ENCODE measurements around the gene CALD1.

CALD1 gene

GRCh38 chr7:134927723-134928122 is 148.3 kb downstream of the CALD1 start:
- no peak for DNase-seq (ENCODE audit: low read depth)

DNA sequence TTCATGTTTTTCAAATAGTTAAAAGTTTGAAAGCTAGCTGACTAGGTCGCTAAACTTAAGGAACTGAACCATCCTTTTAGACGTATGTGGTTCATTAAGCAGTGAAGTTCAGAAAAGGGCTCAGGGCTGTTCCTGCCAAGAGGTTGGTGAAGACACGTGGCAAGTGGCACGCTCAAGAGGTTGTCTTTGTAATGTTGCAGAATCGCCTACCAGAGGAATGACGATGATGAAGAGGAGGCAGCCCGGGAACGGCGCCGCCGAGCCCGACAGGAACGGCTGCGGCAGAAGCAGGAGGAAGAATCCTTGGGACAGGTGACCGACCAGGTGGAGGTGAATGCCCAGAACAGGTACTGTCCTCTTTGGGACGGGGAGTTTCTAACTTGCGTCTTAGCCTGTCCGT is 149.1 kb downstream of the CALD1 start:
- DNase-seq (ENCODE audit: low read depth): no peak

DNA sequence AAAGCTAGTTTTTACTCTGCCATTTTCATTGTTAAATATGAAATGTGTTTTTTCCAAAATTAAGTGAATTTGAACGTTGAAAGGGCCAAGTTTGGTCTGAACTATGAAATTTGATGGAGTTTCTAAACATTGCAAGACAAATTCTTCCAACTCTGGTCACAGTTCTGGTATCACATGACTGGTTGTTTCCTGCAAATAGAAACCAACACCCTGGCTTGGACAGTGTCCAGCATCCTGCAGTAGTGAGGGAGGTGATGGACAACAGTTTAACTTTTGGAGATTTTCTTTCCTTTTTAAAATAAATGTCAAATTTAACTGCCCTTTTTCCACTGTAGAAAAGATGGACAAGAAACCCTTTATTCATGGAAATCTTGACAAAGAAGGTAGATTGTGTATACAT is 152.1 kb downstream of the CALD1 start:
- DNase-seq (ENCODE audit: low read depth): no peak

DNA sequence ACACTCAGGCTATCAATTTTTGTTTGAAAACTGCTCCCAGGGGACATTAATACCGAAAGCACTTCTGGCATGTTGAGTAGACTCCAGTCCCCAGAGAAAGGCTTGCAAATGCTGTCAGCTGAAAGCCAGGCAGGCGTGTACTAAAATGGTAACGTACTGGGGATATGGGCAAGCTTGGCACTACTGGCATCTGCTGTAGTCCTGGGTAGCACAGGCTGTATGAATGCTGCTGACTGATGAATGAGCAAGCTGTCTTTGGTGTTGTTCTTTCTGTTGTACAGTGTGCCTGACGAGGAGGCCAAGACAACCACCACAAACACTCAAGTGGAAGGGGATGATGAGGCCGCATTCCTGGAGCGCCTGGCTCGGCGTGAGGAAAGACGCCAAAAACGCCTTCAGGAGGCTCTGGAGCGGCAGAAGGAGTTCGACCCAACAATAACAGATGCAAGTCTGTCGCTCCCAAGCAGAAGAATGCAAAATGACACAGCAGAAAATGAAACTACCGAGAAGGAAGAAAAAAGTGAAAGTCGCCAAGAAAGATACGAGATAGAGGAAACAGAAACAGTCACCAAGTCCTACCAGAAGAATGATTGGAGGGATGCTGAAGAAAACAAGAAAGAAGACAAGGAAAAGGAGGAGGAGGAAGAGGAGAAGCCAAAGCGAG is 153.4 kb downstream of the CALD1 start:
- DNase-seq (ENCODE audit: low read depth): no peak

DNA sequence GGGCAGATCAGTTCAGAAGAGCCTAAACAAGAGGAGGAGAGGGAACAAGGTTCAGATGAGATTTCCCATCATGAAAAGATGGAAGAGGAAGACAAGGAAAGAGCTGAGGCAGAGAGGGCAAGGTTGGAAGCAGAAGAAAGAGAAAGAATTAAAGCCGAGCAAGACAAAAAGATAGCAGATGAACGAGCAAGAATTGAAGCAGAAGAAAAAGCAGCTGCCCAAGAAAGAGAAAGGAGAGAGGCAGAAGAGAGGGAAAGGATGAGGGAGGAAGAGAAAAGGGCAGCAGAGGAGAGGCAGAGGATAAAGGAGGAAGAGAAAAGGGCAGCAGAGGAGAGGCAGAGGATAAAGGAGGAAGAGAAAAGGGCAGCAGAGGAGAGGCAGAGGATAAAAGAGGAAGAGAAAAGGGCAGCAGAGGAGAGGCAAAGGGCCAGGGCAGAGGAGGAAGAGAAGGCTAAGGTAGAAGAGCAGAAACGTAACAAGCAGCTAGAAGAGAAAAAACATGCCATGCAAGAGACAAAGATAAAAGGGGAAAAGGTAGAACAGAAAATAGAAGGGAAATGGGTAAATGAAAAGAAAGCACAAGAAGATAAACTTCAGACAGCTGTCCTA is 154.1 kb downstream of the CALD1 start:
- no peak for DNase-seq (ENCODE audit: low read depth)

DNA sequence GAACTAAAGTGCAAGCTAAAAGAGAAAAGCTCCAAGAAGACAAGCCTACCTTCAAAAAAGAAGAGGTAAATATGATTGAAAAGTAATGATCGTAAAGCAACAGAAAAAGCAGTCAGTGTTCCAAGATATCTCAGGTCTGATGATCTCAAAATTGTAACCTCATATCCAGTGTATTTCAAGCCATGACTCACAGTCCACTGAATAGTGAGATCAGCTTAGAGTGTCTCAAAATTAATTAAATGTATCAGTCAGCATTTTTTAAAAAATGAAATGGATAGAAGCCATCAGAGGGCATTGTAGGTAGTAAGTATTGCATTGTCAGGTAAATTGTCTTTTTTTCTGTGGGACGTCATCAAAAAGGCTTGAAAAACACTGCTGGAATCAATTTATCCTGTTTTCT is 156.3 kb downstream of the CALD1 start:
- DNase-seq (ENCODE audit: low read depth): no peak

GRCh38 chr7:134936893-134937510 is 157.6 kb downstream of the CALD1 start:
- no peak for DNase-seq (ENCODE audit: low read depth)

GRCh38 chr7:134938141-134938540 is 158.7 kb downstream of the CALD1 start:
- no peak for DNase-seq (ENCODE audit: low read depth)

DNA sequence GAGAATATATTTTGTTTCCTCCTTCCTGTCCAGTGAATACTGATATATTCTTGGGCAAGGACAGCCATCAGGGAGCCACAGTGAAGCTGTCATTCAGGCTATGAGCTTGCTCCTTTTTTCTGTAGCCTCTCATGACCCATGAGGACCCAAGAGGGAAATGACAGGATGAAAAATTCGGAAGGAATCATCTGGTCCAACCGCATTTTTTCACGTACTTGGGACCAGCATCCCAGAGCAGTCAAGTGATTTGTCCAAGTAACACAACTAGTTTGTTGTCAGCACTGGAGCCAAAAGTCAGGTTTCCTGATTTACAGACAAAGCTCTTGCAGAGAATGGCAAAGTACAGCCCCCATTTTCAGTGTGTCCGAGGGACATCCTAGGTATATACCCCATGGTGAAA is 159.7 kb downstream of the CALD1 start:
- DNase-seq (ENCODE audit: low read depth): no peak

DNA sequence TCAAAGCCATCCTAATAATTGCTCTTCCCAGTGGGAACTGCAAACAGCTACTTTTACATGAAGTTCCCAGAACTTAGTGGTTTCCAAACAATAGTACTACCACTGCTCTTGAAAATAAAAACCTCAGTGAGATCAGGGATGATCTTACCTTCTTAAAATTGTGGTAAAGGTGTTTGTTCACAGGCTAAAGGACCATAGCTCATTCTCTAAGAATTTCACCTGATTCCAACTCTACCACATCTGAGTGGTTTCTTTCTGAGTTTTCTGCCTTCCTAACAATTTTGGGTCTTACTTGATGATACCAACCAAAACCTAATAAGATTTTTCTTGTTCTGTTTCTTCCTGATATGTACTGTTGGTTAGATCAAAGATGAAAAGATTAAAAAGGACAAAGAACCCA is 161.3 kb downstream of the CALD1 start:
- no peak for DNase-seq (ENCODE audit: low read depth)

DNA sequence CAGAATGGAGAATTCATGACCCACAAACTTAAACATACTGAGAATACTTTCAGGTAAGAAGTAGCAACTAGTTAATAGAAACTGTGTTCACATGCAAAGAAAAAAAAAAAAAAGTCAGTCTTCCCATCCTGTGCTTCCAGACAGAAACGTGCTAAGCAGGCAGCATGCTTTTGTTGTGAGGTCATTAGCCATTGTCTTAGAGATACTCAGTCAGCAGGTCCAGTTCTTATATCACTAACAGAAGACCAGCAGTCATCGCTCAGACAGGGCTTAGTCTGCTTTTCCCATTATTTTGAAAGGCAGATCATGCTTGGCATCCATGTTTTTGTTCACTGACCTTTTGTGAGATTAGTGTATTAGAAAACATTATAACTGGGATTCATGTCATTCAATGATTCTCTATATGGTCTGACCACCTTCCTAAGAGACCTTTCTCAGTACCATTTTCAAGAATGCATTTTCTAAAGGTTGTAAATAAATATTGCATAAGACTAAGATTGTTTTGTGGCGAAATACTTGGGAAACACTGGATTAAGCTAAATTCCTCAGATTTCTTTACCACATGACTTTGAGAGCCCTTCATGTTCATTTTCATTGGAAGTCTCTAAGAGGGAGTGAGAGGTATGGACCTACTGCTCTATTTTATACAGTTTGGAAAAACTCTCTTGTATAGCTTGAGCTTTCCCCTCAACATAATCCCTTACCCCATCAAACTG is 161.9 kb downstream of the CALD1 start:
- DNase-seq (ENCODE audit: low read depth): no peak

- no peak for DNase-seq (ENCODE audit: low read depth)
Observed at GRCh38 chr7:134941952-134942351, 162.5 kb downstream of the CALD1 start.

DNA sequence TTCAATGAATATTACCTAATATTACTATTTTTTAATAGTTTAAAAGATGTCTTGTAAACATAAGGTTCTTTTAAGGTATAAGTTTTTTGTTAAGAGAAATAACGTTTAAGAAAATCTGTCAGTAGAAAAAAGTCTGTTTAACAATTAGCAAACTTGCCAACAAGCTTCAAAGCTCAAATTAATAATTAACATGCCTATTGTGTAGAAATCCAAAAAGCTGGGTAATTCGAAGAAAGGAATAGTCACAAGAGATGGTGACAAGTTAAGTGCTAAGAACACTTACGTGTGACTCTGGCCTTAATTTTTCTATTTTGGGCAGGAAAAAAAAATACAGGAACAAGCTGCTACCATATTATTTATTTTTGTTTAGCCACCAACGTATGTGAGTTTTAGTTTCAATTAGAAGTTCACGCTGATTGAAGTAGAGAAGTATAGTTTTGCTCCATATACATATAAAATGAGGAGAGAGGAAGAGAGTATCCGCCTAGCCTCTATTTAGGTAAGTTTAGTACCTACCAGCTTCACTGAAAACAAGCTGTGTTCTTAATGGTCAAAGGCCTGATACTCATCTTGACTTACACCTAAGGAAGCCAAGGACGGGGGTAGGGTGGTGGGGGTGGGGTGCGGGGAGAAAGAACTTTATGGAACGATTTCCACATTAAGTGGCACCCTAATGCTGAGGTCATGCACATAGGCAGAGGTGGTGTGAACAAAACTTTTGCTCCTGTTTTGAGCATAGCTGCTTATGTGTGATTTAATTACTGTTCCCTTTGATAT is 163.4 kb downstream of the CALD1 start:
- DNase-seq (ENCODE audit: low read depth): no peak

DNA sequence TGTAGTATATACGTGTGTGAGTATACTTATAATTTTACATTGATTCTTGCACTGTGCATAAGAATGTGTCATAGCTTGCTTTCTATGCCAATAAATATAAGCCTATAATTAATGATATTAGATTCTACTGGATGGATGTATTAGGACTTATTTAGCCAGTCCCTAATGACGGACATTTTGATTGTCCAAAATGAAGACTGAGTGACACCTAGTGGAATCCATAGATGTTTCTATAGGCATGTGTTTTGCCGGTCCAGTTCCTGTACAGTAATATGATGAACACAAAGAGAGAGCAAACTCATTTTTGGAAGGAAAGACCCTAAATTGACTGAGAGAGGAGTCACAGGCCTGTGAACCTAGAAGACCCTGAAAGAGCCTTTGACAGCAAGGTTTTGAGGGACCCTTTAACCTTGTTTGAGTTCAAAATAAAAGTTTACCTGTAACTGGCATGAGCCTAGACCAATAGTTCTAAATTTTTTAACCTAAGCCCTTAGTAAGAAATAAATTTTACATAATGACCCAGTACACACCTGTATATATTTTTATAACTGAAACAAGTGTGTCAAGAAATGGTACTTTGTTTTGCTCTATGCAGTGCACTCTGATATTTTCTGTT is 164.5 kb downstream of the CALD1 start:
- no peak for DNase-seq (ENCODE audit: low read depth)

GRCh38 chr7:134945691-134946090 is 166.3 kb downstream of the CALD1 start:
- no peak for DNase-seq (ENCODE audit: low read depth)

GRCh38 chr7:134946260-134946659 is 166.8 kb downstream of the CALD1 start:
- no peak for DNase-seq (ENCODE audit: low read depth)

DNA sequence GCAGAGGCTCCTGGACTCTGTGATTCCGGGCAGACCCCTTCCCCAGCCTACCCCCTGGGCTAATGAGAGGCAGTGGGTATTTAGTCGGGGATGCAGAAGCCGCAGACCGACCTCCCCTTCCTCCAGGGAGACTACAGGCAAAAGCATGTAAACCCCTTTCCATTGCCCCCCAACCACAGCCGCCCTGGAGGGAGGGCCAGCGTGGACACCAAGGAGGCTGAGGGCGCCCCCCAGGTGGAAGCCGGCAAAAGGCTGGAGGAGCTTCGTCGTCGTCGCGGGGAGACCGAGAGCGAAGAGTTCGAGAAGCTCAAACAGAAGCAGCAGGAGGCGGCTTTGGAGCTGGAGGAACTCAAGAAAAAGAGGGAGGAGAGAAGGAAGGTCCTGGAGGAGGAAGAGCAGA is 167.9 kb downstream of the CALD1 start:
- DNase-seq (ENCODE audit: low read depth): no peak

DNA sequence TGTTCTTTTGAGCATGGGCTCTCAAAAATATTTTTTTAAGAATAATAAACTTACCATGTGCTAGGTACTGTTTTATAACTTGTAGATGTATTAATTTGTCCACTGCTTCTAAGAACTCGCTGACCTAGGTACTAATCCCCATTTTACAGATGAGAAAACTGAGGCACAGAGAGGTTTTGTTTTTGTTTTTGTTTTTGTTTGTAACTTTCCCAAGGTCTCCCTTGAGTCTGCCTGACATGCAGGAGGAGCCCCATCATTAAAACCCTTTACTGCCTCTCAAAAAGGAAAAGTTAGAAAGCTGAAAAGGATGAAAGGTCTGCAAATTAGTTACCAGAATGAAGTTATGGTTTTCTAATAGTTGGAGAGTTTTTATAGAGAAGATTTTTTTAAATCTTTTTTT is 168.4 kb downstream of the CALD1 start:
- no peak for DNase-seq (ENCODE audit: low read depth)

DNA sequence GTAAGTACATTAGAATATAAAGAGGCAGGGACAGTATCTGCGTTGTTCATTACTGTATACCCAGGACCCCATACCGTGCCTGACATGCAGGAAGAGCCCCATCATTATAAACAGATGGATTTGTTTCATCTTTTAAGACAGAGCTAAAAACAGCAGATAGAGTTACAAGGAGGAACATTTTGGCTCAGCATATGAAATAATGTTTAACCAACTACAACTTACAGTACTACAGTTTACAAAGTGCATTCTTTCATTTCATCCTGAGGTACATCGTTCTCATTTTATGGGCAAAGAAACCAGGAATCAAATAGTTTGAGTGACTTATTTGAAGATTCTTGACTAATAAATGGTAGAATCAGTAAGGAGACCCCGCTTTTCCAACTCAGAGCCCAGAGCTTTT is 168.8 kb downstream of the CALD1 start:
- no peak for DNase-seq (ENCODE audit: low read depth)

- no peak for DNase-seq (ENCODE audit: low read depth)
Observed at GRCh38 chr7:134948736-134949135, 169.3 kb downstream of the CALD1 start.

GRCh38 chr7:134949171-134949570 is 169.7 kb downstream of the CALD1 start:
- no peak for DNase-seq (ENCODE audit: low read depth)

Measured in activated T-helper 1 cell treated with Interleukin-2 at 50 U/mL for 16 hours (primary cell).